Measurements from ENCODE around the gene DNAH17.

The DNAH17 gene

GRCh38 chr17:78451753-78452152 is 125.4 kb downstream of the DNAH17 start:
- Histone ChIP-seq H3K9me3 (ENCODE audit: control insufficient read depth, low read length) (no peaks in the 10 kb centered on the region), H3K4me3 (ENCODE audit: low read depth, low read length) (no peak overlapping the region), H3K4me1 (no peaks in the 10 kb centered on the region), H3K79me2 (no peaks in the 10 kb centered on the region), H3K27ac (no peak overlapping the region), H3K4me2 (ENCODE audit: low read length) (no peak overlapping the region), H3K9ac (no peak overlapping the region), H3K27me3 (ENCODE audit: control insufficient read depth, insufficient read depth, low read length) (no peaks in the 10 kb centered on the region), H3K36me3 (ENCODE audit: control insufficient read depth, insufficient read depth, low read length) (no peaks in the 10 kb centered on the region), H2AFZ (no peak overlapping the region)
- TF ChIP-seq CTCF (IDR thresholded peaks at IDR 0.05) = no peak

GRCh38 chr17:78450696-78451345 is 126.4 kb downstream of the DNAH17 start:
- H3K79me2 ChIP-seq = no peaks in the 10 kb centered on the region
- no peaks in the 10 kb centered on the region for H3K9me3 ChIP-seq (ENCODE audit: control insufficient read depth, low read length)
- H3K36me3 ChIP-seq (ENCODE audit: control insufficient read depth, insufficient read depth, low read length) = no peaks in the 10 kb centered on the region
- no peaks in the 10 kb centered on the region for H3K4me1 ChIP-seq
- no peak for TF ChIP-seq CTCF (IDR thresholded peaks at IDR 0.05)
- H3K4me2 ChIP-seq (ENCODE audit: low read length) = no peak overlapping the region
- H3K9ac ChIP-seq = no peak overlapping the region
- no peak overlapping the region for H3K27ac ChIP-seq
- H2AFZ ChIP-seq = no peak overlapping the region
- H3K27me3 ChIP-seq (ENCODE audit: control insufficient read depth, insufficient read depth, low read length) = no peaks in the 10 kb centered on the region
- no peak overlapping the region for H3K4me3 ChIP-seq (ENCODE audit: low read depth, low read length)

GRCh38 chr17:78449983-78450595 is 127.1 kb downstream of the DNAH17 start:
- H3K4me1 ChIP-seq = no peaks in the 10 kb centered on the region
- no peak overlapping the region for H3K9ac ChIP-seq

GRCh38 chr17:78448356-78448993 is 128.7 kb downstream of the DNAH17 start:
- Histone ChIP-seq H3K36me3 (ENCODE audit: control insufficient read depth, insufficient read depth, low read length) (no peaks in the 10 kb centered on the region), H3K4me2 (ENCODE audit: low read length) (no peak overlapping the region), H3K4me3 (ENCODE audit: low read depth, low read length) (no peak overlapping the region)

More at GRCh38 chr17:78449983-78450595, 127.1 kb downstream of the DNAH17 start:
- H2AFZ ChIP-seq = no peak overlapping the region
- no peaks in the 10 kb centered on the region for H3K27me3 ChIP-seq (ENCODE audit: control insufficient read depth, insufficient read depth, low read length)
- H3K36me3 ChIP-seq (ENCODE audit: control insufficient read depth, insufficient read depth, low read length) = no peaks in the 10 kb centered on the region
- no peaks in the 10 kb centered on the region for H3K79me2 ChIP-seq
- no peak overlapping the region for H3K4me3 ChIP-seq (ENCODE audit: low read depth, low read length)
- no peaks in the 10 kb centered on the region for H3K9me3 ChIP-seq (ENCODE audit: control insufficient read depth, low read length)
- no peak overlapping the region for H3K4me2 ChIP-seq (ENCODE audit: low read length)
- no peak overlapping the region for H3K27ac ChIP-seq
- TF ChIP-seq CTCF (IDR thresholded peaks at IDR 0.05) = no peak

More at GRCh38 chr17:78448356-78448993, 128.7 kb downstream of the DNAH17 start:
- H3K79me2 ChIP-seq = no peaks in the 10 kb centered on the region
- no peak overlapping the region for H2AFZ ChIP-seq
- no peak for TF ChIP-seq CTCF (IDR thresholded peaks at IDR 0.05)
- no peaks in the 10 kb centered on the region for H3K9me3 ChIP-seq (ENCODE audit: control insufficient read depth, low read length)
- no peak overlapping the region for H3K27ac ChIP-seq
- no peaks in the 10 kb centered on the region for H3K4me1 ChIP-seq
- H3K27me3 ChIP-seq (ENCODE audit: control insufficient read depth, insufficient read depth, low read length) = no peaks in the 10 kb centered on the region
- no peak overlapping the region for H3K9ac ChIP-seq
